NCI-H1092 treated with DMSO at 0.1 percent for 48 hours (cell line): ENCODE measurements around the gene LRRN2.
"Not testable (repeated sequence)": the region's sequence is repeated elsewhere in the genome, so short reads cannot be mapped to it uniquely, and the experiment has no call there.

ENCODE experiments used
- DNase-seq: peaks from one replicate; lab custom pipeline; 2025; lab: John Stamatoyannopoulos, UW

The LRRN2 gene

DNA sequence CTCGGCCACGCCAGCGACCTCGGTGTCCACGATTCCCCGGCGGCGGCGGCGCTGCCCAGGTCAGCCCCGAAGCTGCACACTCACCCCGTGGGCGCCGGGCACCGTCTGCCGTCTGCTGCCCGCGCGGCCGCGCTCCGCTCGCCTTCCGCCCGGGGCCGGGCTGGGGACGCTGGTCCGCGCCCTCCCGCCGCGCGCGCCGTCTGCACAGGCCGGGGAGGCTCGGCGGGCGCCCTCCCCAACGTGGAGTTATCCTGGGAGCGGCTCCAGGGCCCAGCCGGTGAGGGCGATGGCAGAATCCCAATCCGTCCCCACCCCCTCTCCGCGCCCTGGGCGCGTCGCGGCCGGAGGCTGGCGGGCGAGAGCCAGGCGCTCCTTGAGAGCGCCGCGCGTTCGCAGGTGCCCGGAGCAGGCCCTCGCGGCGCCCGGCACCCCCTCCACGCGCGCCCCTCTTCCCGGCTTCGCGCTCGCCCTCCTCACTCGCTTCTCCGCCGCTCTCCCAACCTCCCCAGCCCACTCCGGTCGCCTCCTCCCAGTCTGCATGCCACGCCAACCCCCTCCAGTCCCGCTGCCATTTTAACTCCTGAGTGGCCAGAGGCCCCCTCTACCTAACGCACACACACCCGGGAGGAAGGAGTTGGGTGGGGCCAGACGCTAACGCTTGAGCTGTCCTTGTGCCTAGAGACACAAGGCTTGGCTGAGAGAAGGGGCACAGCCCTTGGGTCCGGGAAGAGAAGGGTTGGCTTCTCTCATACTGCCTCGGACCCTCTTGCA, at the start of gene LRRN2:
LRRN2 (minus strand) TSS at position 503 of the 771 bp plus-strand sequence. CDS start 65,746 bp downstream, outside the sequence.
- peak; percentile 65 for DNase-seq

DNA sequence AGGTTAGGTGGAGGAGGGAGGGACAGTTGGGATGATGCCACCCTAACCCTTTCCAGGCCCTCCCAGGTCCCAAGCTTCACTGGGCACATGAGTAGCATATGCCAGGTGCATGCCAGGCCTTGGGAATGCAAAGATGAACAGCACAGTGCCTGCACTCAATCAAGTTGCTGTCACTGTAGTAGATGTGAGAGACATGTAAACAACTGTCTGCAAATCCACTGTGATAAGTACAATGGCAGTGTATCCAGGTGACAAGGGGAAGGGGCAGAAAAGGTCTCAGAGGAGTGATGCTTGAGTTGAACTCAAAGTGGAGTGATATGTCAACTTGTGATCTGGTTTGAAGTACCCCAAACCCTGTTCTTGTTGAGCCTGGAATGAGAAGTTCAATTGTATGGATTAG, 49.5 kb upstream of the LRRN2 start:
- no peak for DNase-seq

DNA sequence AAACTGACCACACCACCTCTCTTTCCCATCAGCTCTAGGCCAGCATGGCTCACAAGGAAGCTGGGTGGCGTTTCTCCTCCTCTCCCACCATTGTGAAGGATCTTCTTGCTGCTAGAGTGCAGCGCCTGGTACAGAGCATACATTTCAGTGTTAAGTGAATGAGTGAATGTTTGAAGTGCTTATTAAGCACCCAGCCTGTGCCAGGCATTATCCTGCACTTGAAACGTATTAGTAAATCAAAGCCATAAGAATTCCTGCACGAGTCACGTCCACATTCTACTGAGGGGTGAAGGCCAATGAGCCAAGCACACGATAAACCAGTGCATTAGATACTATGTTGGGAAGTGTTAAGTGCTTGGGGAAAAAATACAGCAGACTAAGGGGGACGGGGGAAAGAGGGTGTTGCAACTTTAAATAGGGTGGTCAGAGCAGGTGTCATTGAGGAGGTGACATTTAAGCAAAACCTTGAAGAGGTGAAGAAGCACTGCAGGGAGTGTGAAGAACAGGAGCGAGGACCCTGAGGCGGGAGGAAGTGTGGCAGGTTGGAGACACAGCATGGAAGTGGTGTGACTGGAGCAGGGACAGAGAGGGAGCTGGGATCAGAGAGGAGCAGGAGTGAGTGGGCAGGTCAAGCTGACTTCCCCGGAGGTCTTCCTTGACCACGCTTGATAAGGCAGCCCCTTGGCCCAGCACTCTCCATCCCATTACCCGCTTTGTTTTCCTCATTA, 48.5 kb upstream of the LRRN2 start:
- DNase-seq, result no peak

DNA sequence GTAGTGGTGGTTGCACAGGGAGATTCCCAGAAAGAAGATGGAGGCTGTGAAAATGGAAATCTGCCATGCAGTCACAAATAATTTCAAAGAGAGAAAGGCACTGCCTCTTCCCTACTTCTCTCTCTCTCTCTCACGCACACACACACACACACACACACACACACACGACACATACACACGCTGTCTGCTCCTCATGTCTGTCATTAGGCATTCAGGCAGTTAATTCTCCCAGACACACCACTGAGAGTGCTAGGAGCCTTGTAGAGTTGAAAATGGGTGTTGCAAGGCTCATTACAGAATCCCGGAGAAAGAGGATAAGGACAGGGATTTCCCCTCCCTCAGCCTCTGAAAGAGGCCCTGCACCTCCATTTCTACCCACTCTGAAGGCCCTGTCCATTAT, 47.8 kb upstream of the LRRN2 start:
- DNase-seq, result no peak

DNA sequence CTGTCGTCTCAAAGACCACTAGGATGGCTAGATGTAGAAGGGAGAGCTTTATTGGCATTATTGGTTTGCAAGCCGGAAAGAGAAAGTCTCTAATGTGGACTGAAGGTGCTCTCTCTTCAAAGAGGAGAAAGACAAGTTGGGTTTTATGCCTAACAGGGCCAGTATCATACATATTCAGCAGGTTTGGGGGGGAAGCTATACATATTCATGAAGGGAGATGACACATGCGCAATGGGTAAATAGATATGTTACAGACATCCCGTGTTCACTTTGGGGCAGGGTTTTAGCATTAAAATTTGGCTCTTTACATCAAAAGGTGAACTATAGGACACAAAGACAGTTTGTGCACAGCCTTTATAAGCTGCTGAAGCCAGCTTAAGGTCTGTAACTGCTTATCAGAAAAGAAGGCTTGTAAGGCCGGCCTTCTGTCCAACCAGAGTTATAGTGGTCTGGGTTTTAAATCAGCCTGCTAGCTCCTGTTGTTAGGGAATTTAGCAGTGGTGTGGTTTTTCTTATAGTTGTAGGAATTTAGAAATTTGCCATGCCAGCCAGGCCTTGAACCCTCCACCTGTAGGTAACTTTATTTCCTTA, 46.5 kb upstream of the LRRN2 start:
- DNase-seq, result no peak

DNA sequence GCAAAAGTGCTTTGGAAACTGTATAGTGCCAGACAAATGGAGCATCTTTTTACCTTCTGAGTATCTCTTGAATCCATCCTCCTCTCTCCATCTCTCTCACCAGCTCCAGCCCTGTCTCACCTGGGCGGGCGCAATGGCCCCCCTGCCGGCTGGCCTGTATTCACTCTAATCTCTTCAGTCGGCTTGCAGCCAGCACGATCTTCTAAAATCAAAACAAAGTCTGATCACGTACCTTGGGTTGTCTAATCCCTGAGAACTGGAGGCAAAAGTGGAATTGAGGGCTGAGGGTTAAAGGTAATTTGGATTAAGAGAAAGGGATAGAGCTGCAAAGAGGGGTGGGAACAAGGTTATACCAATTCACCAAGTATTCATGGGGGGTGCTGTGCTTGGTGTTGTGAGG, 46.0 kb upstream of the LRRN2 start:
- no peak for DNase-seq

DNA sequence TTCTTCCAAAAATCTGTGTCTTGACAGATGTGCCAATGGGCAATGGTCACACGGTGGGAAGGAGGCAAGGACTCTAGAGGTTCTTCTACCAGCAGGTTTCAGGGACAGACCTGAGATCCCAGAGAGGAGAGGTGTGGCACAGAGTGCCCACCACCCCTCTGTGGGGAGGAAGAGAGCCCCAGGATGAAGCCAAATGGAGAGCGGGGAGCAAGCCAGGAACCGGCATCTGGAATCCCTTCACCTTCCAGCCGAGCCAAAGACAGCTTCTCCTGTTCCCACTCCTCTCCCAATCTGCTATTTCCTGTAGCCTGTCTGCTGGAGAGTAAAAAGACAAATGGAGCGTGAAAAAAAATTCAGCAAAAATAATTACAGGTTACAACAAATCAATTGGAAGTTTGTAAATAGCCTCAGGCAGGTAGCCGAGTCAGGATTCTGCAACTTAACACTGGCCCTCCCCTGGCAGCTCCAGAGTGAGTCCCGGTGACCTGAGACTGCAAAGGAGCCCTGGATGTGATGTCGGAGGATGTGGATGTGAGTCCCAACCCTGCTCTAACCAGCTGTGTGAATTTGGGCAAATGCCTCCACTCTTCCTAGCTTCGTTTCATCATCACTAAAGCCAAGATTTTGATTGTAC, 45.4 kb upstream of the LRRN2 start:
- no peak for DNase-seq

DNA sequence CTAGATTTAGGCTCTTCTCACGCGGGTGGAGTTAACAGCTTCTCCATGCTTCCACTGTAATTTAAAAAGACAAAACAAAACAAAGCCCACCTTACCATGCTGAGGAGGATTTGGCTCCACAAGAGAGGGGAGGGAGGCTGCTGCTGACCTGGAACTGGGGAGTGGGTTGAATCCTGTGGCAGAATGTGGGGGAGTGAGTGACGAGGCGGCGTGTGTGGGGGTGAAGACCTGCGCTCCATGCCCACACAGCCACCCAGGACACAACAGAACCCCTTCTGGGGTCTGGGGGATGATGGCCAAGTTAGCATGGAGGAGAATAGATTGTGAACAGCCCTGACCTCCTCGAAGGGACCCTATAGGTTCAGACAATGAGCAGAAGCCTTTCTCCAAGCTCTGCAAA, 44.0 kb upstream of the LRRN2 start:
- no peak for DNase-seq

DNA sequence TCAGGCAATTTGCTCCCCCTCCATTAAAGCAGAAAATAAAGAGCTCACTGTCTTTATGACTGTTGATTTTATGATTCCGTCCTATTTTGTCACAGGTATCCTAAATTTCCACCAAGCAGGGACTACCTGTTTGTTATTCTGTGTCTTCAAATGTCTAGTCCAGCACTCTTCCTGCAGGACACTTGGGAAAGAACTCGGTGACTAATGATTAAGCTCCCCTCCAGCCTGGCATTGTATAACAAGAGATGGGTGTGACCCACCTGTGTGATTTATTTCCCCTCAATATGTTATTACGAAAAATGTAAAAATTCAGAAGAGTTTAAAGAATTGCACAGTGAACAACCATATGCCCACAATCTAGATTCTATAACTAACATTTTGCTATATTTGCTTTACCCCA, 42.9 kb upstream of the LRRN2 start:
- DNase-seq, result no peak

DNA sequence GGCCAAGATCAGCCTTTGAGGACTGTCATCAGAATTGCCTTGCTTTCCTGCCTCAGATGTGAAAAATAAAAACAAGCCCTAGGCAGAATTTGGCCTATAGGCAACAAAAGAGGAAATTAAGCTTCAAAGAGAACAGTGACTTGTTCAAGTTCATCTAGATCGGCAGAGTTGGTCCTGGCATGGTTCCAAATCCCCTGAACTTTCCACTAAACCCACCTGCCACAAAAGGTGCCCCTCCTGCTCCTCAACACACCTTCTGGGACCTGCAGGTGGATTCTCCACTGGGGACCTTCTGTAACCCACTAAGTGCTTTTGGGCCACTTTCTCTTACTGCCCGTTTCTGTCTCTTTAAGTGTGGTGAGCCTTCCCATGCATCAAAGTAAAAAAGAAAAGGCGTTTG, 42.5 kb upstream of the LRRN2 start:
- no peak for DNase-seq

DNA sequence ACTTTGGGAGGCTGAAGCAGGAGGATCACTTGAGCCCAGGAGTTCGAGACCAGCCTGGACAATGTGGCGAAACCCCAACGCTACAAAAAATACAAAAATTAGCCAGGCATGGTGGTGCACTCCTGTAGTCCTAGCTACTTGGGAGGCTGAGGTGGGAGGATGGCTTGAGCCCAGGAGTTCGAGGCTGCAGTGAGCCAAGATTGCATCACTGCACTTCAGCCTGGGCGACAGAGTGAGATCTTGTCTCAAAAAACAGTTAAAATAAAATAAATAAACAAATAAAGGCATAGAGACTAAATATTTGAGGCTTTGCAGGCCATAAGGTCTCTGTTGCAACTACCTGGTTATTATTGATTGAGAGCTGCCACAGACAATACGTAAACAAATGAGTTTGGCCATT, 41.9 kb upstream of the LRRN2 start:
- DNase-seq, result not testable (repeated sequence)

DNA sequence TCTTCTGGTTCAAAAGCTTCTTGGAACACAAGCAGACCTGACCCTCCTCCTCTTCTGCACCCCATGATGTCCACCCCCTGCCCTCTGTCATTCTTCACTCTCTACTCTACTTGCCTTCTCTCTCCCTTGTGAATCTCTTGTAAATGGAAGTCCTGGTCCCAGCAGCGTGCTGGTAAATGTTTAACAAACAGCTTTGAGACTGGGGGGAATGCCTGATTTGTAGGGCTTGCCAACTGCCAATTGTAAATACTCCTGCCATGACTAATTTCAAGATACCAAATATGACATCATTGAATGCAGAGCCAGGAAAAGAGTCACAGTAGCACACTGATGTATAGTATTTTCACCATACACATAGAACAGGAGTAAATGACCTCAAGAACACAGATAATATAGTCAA, 40.9 kb upstream of the LRRN2 start:
- no peak for DNase-seq

DNA sequence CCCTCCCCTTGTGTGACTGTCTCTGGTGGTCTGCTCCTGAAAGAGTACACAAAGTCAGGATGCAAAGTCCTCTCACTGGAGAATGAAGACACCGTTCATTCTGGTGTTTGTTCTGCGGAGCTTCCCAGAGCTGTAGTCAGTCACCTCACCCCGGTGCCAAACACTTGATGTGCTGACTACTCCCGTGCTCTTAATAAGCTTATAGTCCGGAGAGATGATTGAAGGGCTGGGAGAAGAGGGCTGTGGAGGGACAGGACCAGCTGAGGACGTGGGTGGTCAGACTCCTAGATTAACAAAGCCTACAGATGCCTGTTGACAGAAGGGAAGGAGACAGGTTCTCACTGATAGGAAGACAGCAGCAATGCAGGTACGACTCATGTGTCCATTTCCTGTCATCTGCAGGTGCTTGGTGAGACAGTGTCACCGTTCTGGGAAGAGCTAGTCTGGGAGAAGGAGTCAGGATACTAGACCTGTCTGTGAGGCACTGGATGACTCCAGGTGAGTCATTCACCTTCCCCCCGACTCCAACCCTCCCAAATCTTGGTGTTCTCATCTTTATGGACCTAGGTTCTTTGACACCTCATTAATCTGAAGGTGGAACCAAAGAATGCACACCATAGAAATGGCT, 40.4 kb upstream of the LRRN2 start:
- DNase-seq, result no peak

DNA sequence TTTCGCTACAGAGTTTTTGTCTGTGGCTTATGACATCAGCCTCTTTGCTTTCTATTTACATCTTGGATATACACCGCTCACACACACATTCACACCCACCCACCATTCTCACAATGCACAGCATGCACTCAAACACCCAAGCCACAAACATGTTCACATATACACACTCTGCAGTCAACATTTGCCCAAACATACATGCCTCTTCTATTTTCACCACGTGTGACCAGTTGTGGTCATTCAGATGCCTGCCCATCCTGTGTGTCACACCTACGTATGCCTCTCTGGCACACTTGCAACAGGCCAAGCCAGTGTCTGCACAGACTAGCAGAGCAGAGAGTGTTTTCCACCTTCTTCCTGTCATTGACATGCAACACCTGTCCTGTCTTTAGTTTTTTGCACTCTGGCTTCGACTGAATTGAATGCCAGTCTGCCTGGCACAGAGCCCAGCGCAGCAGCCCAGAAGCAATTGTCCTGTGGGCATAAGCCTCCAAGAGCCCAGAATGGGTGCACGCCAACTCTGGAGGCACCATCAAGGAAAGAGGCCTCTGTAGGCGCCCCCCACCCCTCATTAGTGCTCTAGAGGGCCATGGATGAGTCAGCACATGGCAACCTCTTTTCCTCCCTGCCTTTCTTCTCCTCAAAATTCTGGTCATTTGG, 37.7 kb upstream of the LRRN2 start:
- DNase-seq, result peak; percentile 91

DNA sequence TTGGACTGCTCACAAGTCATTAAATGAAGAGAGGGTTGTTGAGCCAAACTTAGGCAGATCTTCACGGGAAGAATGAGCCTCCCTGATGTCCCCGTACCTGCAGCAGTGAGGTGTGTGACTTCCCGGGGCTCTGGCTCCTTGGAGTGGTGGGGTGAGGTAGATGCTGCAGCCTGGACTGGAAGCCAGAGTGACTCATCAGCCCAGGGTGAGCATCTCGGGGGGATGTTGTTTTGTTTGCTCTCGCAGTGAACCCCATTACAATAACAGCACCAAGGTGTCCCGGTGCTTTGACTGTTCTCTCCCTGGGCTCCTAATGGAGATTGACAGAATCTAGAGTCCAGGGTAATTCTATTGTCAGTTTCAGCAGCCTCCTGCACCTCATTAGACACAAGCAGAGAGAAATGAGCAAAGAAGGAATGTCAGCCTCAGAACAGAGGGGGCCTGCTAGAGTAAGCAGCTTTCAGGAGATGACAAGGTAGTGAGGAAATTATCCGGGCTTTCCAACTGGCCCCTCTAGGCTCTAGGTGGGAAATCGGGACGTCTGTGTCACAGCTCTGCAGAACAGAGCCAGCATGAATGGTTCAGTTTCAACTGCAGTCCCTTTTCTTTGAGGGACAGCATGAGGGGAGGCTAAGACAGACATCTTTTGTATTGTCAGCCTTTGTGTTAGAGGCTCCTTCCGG, 36.0 kb upstream of the LRRN2 start:
- no peak for DNase-seq

DNA sequence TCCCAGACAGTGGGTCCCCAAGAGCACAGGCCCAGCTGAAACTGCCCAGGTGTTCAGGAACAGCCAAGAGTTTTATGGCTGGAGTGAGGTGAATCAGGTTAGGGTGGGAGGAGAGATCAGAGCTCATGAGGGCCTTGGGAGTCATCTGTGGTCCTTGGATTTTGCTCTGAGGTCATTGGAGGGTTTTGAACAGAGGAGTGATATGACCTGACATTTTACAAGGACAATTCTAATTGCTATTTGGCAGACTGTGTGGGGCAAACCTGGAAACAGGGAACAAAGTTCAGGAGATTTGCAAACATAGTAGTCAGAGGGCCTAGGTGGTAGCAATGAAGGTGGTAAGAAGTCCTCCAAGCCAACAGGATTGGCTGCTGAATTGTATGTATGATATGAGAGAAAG, 31.1 kb upstream of the LRRN2 start:
- DNase-seq, result no peak

DNA sequence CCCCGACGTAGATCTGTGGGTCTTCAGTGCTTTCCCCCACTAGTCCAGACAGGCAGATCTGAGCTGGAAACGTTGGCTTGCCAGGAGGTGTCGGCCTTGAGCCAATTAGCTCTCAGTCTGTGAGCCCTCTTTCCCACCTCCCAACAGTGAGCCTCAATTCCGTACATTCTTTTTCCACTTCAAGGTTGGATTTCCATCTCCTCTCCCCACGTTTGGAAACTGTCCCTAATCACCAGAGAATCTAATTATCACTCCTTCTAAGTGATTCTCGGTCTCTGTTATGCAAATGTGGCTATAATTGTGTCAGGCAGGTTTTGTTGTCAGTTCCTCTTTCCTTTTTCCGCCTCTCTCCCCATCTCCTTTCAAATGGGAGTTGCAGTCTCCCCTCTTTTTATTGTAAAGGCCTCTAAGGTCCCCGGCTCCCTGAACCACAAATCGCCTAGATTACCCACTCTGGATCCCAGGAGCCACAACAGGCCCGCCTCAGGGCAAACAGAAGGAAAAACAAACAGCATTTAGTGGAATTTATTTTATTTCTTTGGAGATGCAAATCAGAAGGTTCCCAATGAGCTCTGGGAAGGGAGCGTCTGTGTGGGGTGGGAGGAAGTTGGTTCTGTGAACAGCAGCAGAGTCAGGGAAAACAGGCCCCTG, 29.4 kb upstream of the LRRN2 start:
- DNase-seq, result peak; percentile 34

DNA sequence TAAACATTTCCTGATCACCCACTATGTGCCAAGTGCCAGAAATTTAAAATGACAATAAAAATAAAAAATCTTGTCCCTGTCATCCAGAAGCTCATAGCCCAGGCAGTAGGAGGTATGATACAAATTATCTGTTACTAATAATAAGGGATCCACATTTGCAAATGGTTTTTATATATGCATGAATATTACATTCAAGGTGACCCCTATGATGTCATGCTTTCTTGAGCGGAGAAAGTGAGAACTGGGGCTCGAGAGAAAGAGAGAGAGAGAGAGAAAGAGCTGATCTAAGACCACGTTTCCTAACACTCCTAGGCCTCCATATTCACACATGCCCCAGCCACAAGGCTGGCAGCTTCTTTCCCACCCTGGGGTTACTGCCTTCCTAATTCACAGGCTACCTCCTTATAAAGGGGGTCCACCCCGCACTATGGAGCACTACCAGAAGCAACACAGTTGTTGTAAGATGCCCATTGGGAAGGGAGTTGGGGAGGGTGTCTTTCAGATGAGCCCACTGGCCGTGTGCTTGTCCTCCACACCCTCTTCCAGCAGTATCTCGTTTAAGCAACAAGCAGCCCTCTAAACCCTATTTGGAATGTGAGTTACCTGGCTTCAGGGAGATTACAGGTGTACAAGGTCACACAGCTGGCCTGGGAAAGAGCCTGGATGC, 28.8 kb upstream of the LRRN2 start:
- DNase-seq, result no peak

DNA sequence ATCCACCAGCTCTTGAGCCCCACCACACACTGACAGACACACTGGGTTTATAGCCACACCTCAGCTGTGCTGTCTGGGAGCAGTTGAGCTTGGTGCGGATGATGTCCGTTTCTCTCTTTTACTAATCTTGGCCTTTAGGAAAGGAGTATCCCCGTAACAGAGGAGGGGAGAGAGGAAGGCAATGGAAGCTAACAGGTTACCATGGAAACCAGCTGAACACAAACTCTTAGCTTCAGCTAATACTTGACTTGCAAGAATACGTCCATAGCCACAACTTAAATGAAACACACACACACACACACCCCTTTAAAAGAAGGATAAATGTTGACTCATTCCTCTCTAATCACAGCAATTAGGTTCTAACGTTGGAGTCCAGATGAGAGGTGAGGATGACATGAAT, 28.0 kb upstream of the LRRN2 start:
- DNase-seq, result no peak
